Neuronal stem cell (in vitro differentiated cells): ENCODE results near the gene IFRD1.

ENCODE experiments used
- DNase-seq: peaks from one replicate; pipeline ENCODE4 v3.0.0-alpha.2; 2013; ENCODE audit warnings: low spot score
- H2AFZ ChIP-seq: one replicate; pipeline ENCODE4 v1.6.1; 2013; ENCODE audit warnings: mild to moderate bottlenecking, low read length, inconsistent platforms
- H2AK5ac ChIP-seq: 2 replicates; pipeline ENCODE4 v1.6.1; 2013; ENCODE audit warnings: low read depth, mild to moderate bottlenecking, inconsistent platforms, low read length, moderate library complexity, mixed read lengths
- H2BK120ac ChIP-seq: 2 replicates; pipeline ENCODE4 v1.6.1; 2013; ENCODE audit warnings: low read depth, mild to moderate bottlenecking, inconsistent platforms, low read length, moderate library complexity, mixed read lengths
- H2BK12ac ChIP-seq: one replicate; pipeline ENCODE4 v1.6.1; 2013; ENCODE audit warnings: low read length, inconsistent platforms
- H2BK15ac ChIP-seq: 2 replicates; pipeline ENCODE4 v1.6.1; 2013; ENCODE audit warnings: mild to moderate bottlenecking, low read length, inconsistent platforms, mixed read lengths
- H2BK5ac ChIP-seq: one replicate; pipeline ENCODE4 v1.6.1; 2013; ENCODE audit warnings: inconsistent platforms, mild to moderate bottlenecking, low read length, moderate library complexity
- H3K14ac ChIP-seq: one replicate; pipeline ENCODE4 v1.6.1; 2013; ENCODE audit warnings: low read length, inconsistent platforms
- H3K18ac ChIP-seq: 2 replicates; pipeline ENCODE4 v1.6.1; 2013; ENCODE audit warnings: low read length, inconsistent platforms
- H3K23ac ChIP-seq: 2 replicates; pipeline ENCODE4 v1.6.1; 2013; ENCODE audit warnings: low read depth, mild to moderate bottlenecking, mixed read lengths, low read length, inconsistent platforms; ENCODE audit not compliant: poor library complexity
- H3K27ac ChIP-seq: replicated peaks from 3 replicates; pipeline ENCODE4 v1.5.1; 2013; ENCODE audit warnings: low read length, inconsistent platforms
- H3K27me3 ChIP-seq, 3 experiments: 2 replicates each; pipeline ENCODE4 v1.6.1; 2013; ENCODE audit warnings: low read length in 3 of 3, mild to moderate bottlenecking in 2 of 3, inconsistent platforms in 1 of 3, low read depth in 1 of 3, mixed read lengths in 1 of 3, moderate library complexity in 1 of 3; ENCODE audit not compliant: control insufficient read depth in 3 of 3, insufficient read depth in 3 of 3
- H3K36me3 ChIP-seq, 2 donors: replicated peaks in 1 of 2; 2 replicates each; pipeline ENCODE4 v1.6.1; 2013; ENCODE audit warnings: low read length in 2 of 2; ENCODE audit not compliant: control insufficient read depth in 2 of 2, insufficient read depth in 2 of 2
- H3K4ac ChIP-seq: 2 replicates; pipeline ENCODE4 v1.6.1; 2013; ENCODE audit warnings: inconsistent platforms, mild to moderate bottlenecking, low read length, moderate library complexity
- H3K4me1 ChIP-seq, 2 donors: 1 replicate in 1 of 2; 2 replicates in 1 of 2; pipeline ENCODE4 v1.6.1; 2013; ENCODE audit warnings: low read length in 2 of 2, low read depth in 1 of 2; ENCODE audit not compliant: control insufficient read depth in 2 of 2, insufficient read depth in 1 of 2
- H3K4me2 ChIP-seq: one replicate; pipeline ENCODE4 v1.6.1; 2013; ENCODE audit warnings: mild to moderate bottlenecking, low read length, inconsistent platforms; ENCODE audit not compliant: insufficient read depth, poor library complexity, severe bottlenecking
- H3K4me3 ChIP-seq, 2 donors: 2 replicates each; pipeline ENCODE4 v1.5.1; 2013; ENCODE audit warnings: low read length in 2 of 2, mild to moderate bottlenecking in 2 of 2, inconsistent platforms in 1 of 2, moderate library complexity in 1 of 2
- H3K79me1 ChIP-seq: one replicate; pipeline ENCODE4 v1.6.1; 2013; ENCODE audit warnings: low read depth, mild to moderate bottlenecking, inconsistent platforms, low read length, moderate library complexity
- H3K9ac ChIP-seq: one replicate; pipeline ENCODE4 v1.6.1; 2013; ENCODE audit warnings: mild to moderate bottlenecking, low read depth, low read length, inconsistent platforms; ENCODE audit not compliant: poor library complexity
- H3K9me3 ChIP-seq, 2 donors: replicated peaks in 1 of 2; 2 replicates each; pipeline versions ENCODE3 to v1.6.1; 2013; ENCODE audit warnings: low read length in 2 of 2, mild to moderate bottlenecking in 2 of 2, inconsistent platforms in 1 of 2, low read depth in 1 of 2, mixed read lengths in 1 of 2, moderate library complexity in 1 of 2; ENCODE audit not compliant: control insufficient read depth in 2 of 2, insufficient read depth in 1 of 2
- H4K8ac ChIP-seq: one replicate; pipeline ENCODE4 v1.6.1; 2013; ENCODE audit warnings: low read depth, mild to moderate bottlenecking, inconsistent platforms, low read length, moderate library complexity
- H4K91ac ChIP-seq: one replicate; pipeline ENCODE4 v1.6.1; 2013; ENCODE audit warnings: low read length, low read depth, mild to moderate bottlenecking, inconsistent platforms; ENCODE audit not compliant: poor library complexity
- WGBS, 2 donors: extraction: QIAGEN DNeasy Blood & Tissue Kit; methylation state at CpG; one replicate each; pipeline ENCODE4 v1.1.7; 2013; ENCODE audit warnings: missing lambda C conversion rate in 2 of 2, mixed read lengths in 1 of 2; ENCODE audit not compliant: insufficient read length in 2 of 2, insufficient replicate concordance in 1 of 2; ENCODE audit errors: extremely low coverage in 2 of 2; 5-methylcytosine and 5-hydroxymethylcytosine counted together

Gene IFRD1

DNA sequence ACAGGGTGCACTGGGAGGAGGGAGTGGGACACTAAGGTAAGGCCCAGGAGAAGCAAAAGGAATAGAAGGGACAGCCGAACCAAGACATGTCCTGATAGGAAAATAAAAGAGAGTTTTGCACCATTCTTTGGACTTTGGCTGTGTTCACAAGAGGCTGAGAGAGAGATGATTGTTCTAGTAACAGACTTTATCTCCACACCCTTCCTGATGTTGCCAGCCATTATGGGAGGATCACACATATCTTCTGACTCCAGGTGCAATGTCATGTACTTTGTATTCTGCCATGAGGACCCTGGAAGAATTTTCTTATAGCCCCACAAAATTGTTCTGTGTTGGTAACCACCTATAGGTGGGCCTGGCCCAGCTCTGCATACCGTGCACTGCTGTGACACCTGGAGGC is 41.9 kb downstream of the IFRD1 start:
- Histone ChIP-seq H4K91ac (no peak overlapping the region), H3K14ac (no peak overlapping the region), H2BK12ac (no peak overlapping the region), H3K79me1 (no peaks in the 10 kb centered on the region), H3K9me3 (no peaks in the 10 kb centered on the region), H2BK120ac (no peak overlapping the region), H2BK15ac (no peak overlapping the region), H3K23ac (no peak overlapping the region), H3K27me3 (peaks cover 0 to 9% (median 0%) of the 10 kb centered on the region in 3 experiments), H2AFZ (no peak overlapping the region), H2AK5ac (no peak overlapping the region), H3K27ac (no peak overlapping the region), H3K4me3 (no peak overlapping the region), H3K4ac (no peak overlapping the region), H3K18ac (no peak overlapping the region), H2BK5ac (no peak overlapping the region), H3K4me2 (no peak overlapping the region), H3K9ac (no peak overlapping the region), H3K36me3 (no peaks in the 10 kb centered on the region), H4K8ac (no peak overlapping the region), H3K4me1 (peaks cover 0 to 1% of the 10 kb centered on the region in 2 donors)
- WGBS, 2 donors = no CpG with 5 or more reads among the region's 2 CpGs
- no peak for DNase-seq

DNA sequence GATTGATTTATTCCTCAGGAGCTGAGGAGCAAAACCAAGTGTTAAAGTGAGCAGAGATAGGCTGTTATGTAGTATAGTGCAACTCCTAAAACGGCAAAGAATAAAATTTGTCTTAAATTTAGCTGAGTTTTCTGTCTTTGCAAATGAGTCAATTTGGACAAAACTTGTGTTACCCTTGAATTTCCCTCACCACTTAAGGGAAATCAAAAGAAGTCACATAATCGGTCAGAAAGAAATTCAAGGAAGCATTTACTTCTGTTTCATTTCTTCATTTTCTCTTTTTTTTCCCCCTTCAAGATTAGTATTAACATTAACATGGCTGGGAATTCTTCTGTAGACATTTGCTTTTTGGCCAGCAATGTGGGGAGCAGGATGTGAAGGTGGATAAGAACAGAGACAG is 44.4 kb downstream of the IFRD1 start:
- Histone ChIP-seq H2BK5ac (no peak overlapping the region), H3K9ac (no peak overlapping the region)
- no CpG with 5 or more reads among the region's 2 CpGs for WGBS, 2 donors

DNA sequence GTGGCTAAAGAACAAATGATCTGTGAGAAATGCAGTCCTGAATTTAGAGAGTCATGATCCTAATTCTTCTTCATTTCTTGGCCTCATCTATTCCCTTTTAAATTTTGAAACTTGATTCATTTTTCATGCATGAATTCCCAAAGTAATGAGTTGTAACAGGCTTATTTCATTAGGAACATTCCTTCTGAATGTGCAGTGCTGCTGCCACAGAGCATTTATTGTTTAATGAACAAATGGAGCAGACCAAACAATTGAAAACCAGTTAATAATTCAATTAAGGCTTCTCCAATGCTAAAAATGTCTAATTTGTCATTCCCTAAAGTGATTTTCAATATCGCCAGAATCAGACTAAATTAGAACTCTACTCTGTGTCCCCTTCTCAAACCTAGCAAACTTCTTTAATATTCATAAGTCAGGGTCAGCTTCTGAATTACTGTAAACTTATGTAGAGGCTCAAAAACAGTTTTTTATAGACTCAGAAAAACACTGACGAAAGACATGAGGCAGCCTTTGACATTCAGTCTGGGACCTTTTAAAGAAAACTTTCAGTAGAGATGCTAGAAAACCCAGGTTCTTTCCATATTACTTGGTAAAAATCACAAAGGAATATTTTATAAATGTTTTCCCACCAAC is 45.0 kb downstream of the IFRD1 start:
- Histone ChIP-seq H2BK15ac (no peak overlapping the region), H3K4me2 (no peak overlapping the region), H3K79me1 (no peaks in the 10 kb centered on the region), H4K91ac (no peak overlapping the region), H3K14ac (no peak overlapping the region), H3K4me3 (no peak overlapping the region), H3K27me3 (peaks cover 0 to 9% (median 0%) of the 10 kb centered on the region in 3 experiments), H2BK120ac (no peak overlapping the region), H3K27ac (no peak overlapping the region), H2BK12ac (no peak overlapping the region), H2AK5ac (no peak overlapping the region), H3K9ac (no peak overlapping the region), H3K36me3 (no peaks in the 10 kb centered on the region), H3K23ac (no peak overlapping the region), H3K4me1 (peaks cover 0 to 1% of the 10 kb centered on the region in 2 donors), H2AFZ (no peak overlapping the region), H3K9me3 (no peaks in the 10 kb centered on the region), H4K8ac (no peak overlapping the region), H3K4ac (no peak overlapping the region), H3K18ac (no peak overlapping the region), H2BK5ac (no peak overlapping the region)
- no peak for DNase-seq
- no CpG with 5 or more reads among the region's 2 CpGs for WGBS, 2 donors

More for the DNA sequence above, 44.4 kb downstream of the IFRD1 start:
- H2AK5ac ChIP-seq = no peak overlapping the region
- no peaks in the 10 kb centered on the region for H3K9me3 ChIP-seq
- no peak overlapping the region for H3K4me2 ChIP-seq
- no peak overlapping the region for H3K4me3 ChIP-seq
- no peaks in the 10 kb centered on the region for H3K36me3 ChIP-seq
- H3K23ac ChIP-seq = no peak overlapping the region
- no peak overlapping the region for H3K4ac ChIP-seq
- no peak overlapping the region for H2AFZ ChIP-seq
- no peak overlapping the region for H3K18ac ChIP-seq
- H3K4me1 ChIP-seq = peaks cover 0 to 1% of the 10 kb centered on the region in 2 donors
- no peak overlapping the region for H3K27ac ChIP-seq
- H2BK120ac ChIP-seq = no peak overlapping the region
- no peaks in the 10 kb centered on the region for H3K79me1 ChIP-seq
- H3K27me3 ChIP-seq = peaks cover 0 to 9% (median 0%) of the 10 kb centered on the region in 3 experiments
- DNase-seq = no peak
- no peak overlapping the region for H2BK15ac ChIP-seq
- H4K91ac ChIP-seq = no peak overlapping the region
- no peak overlapping the region for H4K8ac ChIP-seq
- H3K14ac ChIP-seq = no peak overlapping the region
- H2BK12ac ChIP-seq = no peak overlapping the region

DNA sequence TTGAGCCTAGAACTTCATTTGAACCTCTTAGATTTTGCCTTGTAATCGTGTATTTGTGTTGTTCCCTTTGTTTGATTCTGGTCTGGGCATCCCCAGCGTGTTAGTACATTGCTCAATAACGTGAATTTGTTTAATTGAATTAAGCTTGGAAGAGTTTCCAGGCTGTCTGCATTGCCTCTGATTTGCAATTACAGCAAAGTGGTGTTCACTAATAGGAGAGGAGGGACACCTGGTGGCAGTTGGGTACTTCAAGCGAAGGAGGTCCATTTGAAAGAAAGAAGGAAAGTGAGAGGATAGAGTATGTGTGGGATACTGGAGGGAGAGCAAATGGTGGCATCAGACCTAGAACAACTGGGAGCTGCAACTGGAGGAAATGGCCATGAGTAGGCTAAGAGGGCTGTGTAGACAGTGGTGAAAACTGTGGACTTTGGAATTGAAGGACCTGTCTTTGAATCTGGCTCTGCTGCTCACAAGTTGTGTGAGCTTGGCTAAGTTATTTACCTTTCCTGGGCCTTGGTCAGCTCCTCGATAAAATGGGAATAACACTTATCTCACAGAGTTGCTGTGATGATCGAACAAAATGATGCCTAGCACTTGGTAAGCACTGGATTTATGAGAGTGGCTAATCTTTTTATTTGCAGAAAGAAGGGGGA is 45.7 kb downstream of the IFRD1 start:
- no peak overlapping the region for H3K27ac ChIP-seq

More for the DNA sequence above, 45.7 kb downstream of the IFRD1 start:
- H3K23ac ChIP-seq = no peak overlapping the region
- no peak overlapping the region for H3K4me3 ChIP-seq
- no peaks in the 10 kb centered on the region for H3K9me3 ChIP-seq
- peaks cover 0 to 1% of the 10 kb centered on the region in 2 donors for H3K4me1 ChIP-seq
- H3K36me3 ChIP-seq = no peaks in the 10 kb centered on the region
- no CpG with 5 or more reads among the region's 6 CpGs for WGBS, 2 donors
- no peak overlapping the region for H2BK120ac ChIP-seq
- no peak overlapping the region for H2AK5ac ChIP-seq
- H2BK12ac ChIP-seq = no peak overlapping the region
- H2AFZ ChIP-seq = no peak overlapping the region
- H4K8ac ChIP-seq = no peak overlapping the region
- peak; percentile 31 for DNase-seq
- H3K18ac ChIP-seq = no peak overlapping the region
- H3K79me1 ChIP-seq = no peaks in the 10 kb centered on the region
- H3K4ac ChIP-seq = no peak overlapping the region
- H3K27me3 ChIP-seq = peaks cover 0 to 9% (median 0%) of the 10 kb centered on the region in 3 experiments
- no peak overlapping the region for H2BK15ac ChIP-seq
- no peak overlapping the region for H4K91ac ChIP-seq
- no peak overlapping the region for H3K4me2 ChIP-seq
- H3K14ac ChIP-seq = no peak overlapping the region
- H2BK5ac ChIP-seq = no peak overlapping the region
- no peak overlapping the region for H3K9ac ChIP-seq
